Adipose tissue (tissue), 3 donors: ENCODE results near the gene KDR. TPM values are rescaled to one million over a fixed set of nuclear protein-coding genes. Genes with fewer than 3 reads are reported as not detected.

Source experiments
- H3K27ac ChIP-seq: one replicate; pipeline ENCODE4 v1.5.1; 2013; ENCODE audit warnings: low read depth, low read length
- WGBS, 3 donors: extraction: QIAGEN DNeasy Blood & Tissue Kit; methylation state at CpG; one replicate each; pipeline ENCODE4 v1.1.7; 2013; 5-methylcytosine and 5-hydroxymethylcytosine counted together
- polyA plus RNA-seq, 3 donors: library from polyadenylated mRNA; stranded (reverse); fragments of 200-250 nt; gene quantifications; one replicate each; pipeline ENCODE4 v1.2.3, GENCODE V29; 2013
- donor health status: healthy with polysubstance abuse.
- donor health status: Bipolar disorder and iron deficiency.
- donor health status: healthy.

The KDR gene
- 10 to 100 TPM in 1 of 3 donors, 1 to 10 TPM in 2; 3.8 to 37.4 (median 8.2) TPM for polyA plus RNA-seq

- 1 to 3% (median 1%) methylated on average over 47 to 57 of the region's 57 CpGs for WGBS, 3 donors
- no peak within 1 kb of the TSS for H3K27ac ChIP-seq
Measured at GRCh38 chr4:55125087-55125721, at the start of gene KDR. Gene KDR, minus strand, starts transcription at chr4:55125595. Its CDS starts 302 bp downstream, at chr4:55125293.

GRCh38 chr4:55173580-55173979 lies 48.2 kb upstream of the KDR start:
- WGBS, 3 donors, result 48 to 73% (median 50%) methylated on average over 1 of the region's 1 CpG
- no peak overlapping the region for H3K27ac ChIP-seq

GRCh38 chr4:55172694-55173287 lies 47.4 kb upstream of the KDR start:
- no peak overlapping the region for H3K27ac ChIP-seq
- WGBS, 3 donors, result 61 to 68% (median 64%) methylated on average over 4 of the region's 4 CpGs

- no peak overlapping the region for H3K27ac ChIP-seq
- WGBS, 3 donors, result 60 to 72% (median 72%) methylated on average over 6 of the region's 6 CpGs
Measured at GRCh38 chr4:55170462-55170861, 45.1 kb upstream of the KDR start.

- H3K27ac ChIP-seq, result no peak overlapping the region
- 32 to 55% (median 55%) methylated on average over 12 of the region's 12 CpGs for WGBS, 3 donors
Measured at GRCh38 chr4:55169352-55169961, 44.1 kb upstream of the KDR start.

- 68 to 88% (median 76%) methylated on average over 1 of the region's 1 CpG for whole genome bisulfite sequencing, 3 donors
- no peak overlapping the region for H3K27ac ChIP-seq
Measured at GRCh38 chr4:55162396-55162795, 37.0 kb upstream of the KDR start.

GRCh38 chr4:55161739-55162138 lies 36.3 kb upstream of the KDR start:
- WGBS, 3 donors, result 64 to 78% (median 73%) methylated on average over 6 of the region's 6 CpGs
- no peak overlapping the region for H3K27ac ChIP-seq

GRCh38 chr4:55159851-55160250 lies 34.5 kb upstream of the KDR start:
- 32 to 59% (median 53%) methylated on average over 2 of the region's 2 CpGs for WGBS, 3 donors
- H3K27ac ChIP-seq, result no peak overlapping the region

GRCh38 chr4:55158957-55159356 lies 33.6 kb upstream of the KDR start:
- H3K27ac ChIP-seq, result no peak overlapping the region
- 59 to 75% (median 65%) methylated on average over 3 of the region's 3 CpGs for WGBS, 3 donors

GRCh38 chr4:55157559-55158277 lies 32.3 kb upstream of the KDR start:
- H3K27ac ChIP-seq, result no peak overlapping the region
- WGBS, 3 donors, result 20 to 35% (median 22%) methylated on average over 44 to 45 of the region's 45 CpGs

DNA sequence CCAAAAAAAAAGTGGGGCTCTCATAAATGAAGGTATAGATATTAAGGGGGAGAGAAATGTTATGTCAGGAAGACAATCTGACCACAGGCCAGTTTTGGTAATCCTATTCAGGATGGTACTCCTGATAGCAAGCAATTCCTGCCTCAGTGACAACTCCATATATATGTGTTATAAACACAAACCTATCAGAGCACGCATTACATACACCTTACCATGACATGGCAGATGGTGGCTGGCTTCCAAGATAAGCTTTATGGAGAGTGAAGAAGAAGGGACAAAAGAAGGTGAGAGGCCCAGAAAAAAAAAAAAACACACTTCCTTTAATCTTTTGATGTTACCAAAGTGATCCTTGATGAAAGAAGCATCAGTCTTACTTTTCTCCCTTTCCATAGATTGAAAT lies 29.5 kb upstream of the KDR start:
- 86 to 92% (median 88%) methylated on average over 1 of the region's 1 CpG for WGBS, 3 donors
- no peak overlapping the region for H3K27ac ChIP-seq

DNA sequence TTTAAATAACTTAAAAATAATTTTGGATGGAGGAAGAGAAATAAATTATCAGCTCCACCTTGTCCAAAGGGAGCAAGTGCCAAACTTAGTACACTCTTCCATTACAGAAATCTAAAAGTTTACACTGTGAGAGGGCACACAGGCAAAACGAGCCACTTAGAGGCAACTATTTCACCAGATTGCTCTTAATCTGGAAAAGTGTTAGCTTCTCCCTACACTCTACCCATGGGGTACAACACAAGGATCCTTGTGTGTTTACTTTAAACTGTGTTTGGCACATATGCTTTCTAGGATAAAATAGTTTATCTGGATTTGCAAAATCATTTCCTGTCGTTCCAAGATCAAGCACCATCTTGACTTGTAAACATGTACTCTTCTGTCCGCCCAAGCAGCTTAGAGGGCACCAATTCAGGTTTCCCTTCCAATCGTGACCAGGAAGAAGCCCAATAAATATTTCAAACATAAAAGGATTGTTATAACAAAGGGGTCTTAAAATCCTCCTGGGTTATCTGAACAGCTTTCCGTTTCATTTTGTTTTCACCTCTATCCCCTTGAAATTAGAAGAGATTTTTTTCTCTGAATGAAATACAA lies 29.0 kb upstream of the KDR start:
- no peak overlapping the region for H3K27ac ChIP-seq
- 41 to 69% (median 57%) methylated on average over 5 of the region's 5 CpGs for WGBS, 3 donors

DNA sequence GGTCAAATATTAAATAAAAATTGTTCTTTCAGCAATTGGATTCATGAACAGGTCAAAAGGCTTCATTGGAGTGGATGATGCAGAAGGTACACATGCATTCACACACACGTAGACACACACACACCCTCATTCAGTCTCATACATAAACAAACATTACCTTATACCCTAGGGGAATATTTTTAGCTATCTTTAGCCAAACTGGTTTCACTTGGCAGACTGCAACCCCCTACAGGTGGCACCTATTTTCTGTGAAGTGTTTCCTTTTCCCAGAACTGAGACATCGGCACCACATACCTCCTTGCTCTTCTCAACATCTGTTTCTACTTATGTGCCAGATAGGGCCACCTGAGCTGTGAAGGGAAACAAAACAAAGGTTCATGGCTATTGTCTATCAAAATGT lies 18.5 kb upstream of the KDR start:
- no peak overlapping the region for H3K27ac ChIP-seq
- WGBS, 3 donors, result 55 to 76% (median 60%) methylated on average over 2 of the region's 2 CpGs

DNA sequence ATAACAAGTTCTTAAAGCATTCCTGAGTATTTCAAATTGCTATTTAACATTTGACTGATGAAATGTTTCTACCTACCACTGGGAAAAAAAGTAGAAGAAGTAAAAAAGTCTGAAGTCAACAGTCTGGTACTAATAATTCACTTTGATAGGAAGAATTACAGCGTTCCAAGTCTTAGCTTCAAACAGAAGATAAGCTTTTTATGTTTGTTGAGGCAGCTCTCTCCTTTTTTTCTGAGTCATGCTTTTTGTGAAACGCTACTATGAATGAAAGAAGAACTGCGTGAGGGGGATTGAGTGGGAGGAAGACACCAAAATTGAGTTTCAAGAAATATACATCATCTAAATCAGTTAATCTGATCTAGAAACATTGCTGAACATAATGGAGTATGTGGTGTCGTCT lies 13.0 kb upstream of the KDR start:
- H3K27ac ChIP-seq, result no peak overlapping the region
- 53 to 55% (median 55%) methylated on average over 4 of the region's 4 CpGs for WGBS, 3 donors

GRCh38 chr4:55136634-55137033 lies 11.2 kb upstream of the KDR start:
- 63 to 77% (median 73%) methylated on average over 2 of the region's 2 CpGs for WGBS, 3 donors
- no peak overlapping the region for H3K27ac ChIP-seq

- WGBS, 3 donors, result 65 to 92% (median 90%) methylated on average over 3 of the region's 3 CpGs
Measured at GRCh38 chr4:55133951-55134350, 8.6 kb upstream of the KDR start.

GRCh38 chr4:55132775-55133174 lies 7.4 kb upstream of the KDR start:
- H3K27ac ChIP-seq, result no peak overlapping the region
- 31 to 91% (median 79%) methylated on average over 1 of the region's 1 CpG for WGBS, 3 donors

More at GRCh38 chr4:55133951-55134350, 8.6 kb upstream of the KDR start:
- no peak overlapping the region for H3K27ac ChIP-seq

GRCh38 chr4:55127521-55127920 lies 2.1 kb upstream of the KDR start:
- WGBS, 3 donors, result 49 to 58% (median 56%) methylated on average over 4 of the region's 4 CpGs
- no peak overlapping the region for H3K27ac ChIP-seq

GRCh38 chr4:55127053-55127452 lies 1.7 kb upstream of the KDR start:
- WGBS, 3 donors, result 79 to 92% (median 87%) methylated on average over 3 of the region's 3 CpGs
- H3K27ac ChIP-seq, result no peak overlapping the region
